Muscle of leg (tissue), 11 donors: ENCODE measurements around the gene CLPTM1. TPM values are rescaled to one million over a fixed set of nuclear protein-coding genes. Genes with fewer than 3 reads are reported as not detected.

Source experiments
- DNase-seq: peaks from one replicate; pipeline ENCODE4 v3.0.0; 2013
- H3K27ac ChIP-seq: one replicate; pipeline ENCODE4 v1.5.1; 2013; ENCODE audit warnings: mild to moderate bottlenecking, low read length, control low read depth
- H3K27me3 ChIP-seq: one replicate; pipeline ENCODE4 v1.6.1; 2013; ENCODE audit warnings: low read length; ENCODE audit not compliant: control insufficient read depth, insufficient read depth
- H3K36me3 ChIP-seq: one replicate; pipeline ENCODE4 v1.6.1; 2013; ENCODE audit warnings: low read length; ENCODE audit not compliant: control insufficient read depth, insufficient read depth
- H3K4me1 ChIP-seq: one replicate; pipeline ENCODE4 v1.6.1; 2013; ENCODE audit warnings: low read length; ENCODE audit not compliant: control insufficient read depth, insufficient read depth
- H3K4me3 ChIP-seq: one replicate; pipeline ENCODE4 v1.5.1; 2013; ENCODE audit warnings: low read length, control low read depth
- H3K9me3 ChIP-seq: replicated peaks from 2 replicates; pipeline ENCODE4 v1.6.1; 2013; ENCODE audit warnings: low read depth, low read length; ENCODE audit not compliant: control insufficient read depth
- WGBS: methylation state at CpG from one replicate; pipeline ENCODE4 v1.1.5; 2013; ENCODE audit warnings: missing lambda C conversion rate; ENCODE audit not compliant: insufficient coverage; 5-methylcytosine and 5-hydroxymethylcytosine counted together
- polyA plus RNA-seq, 8 donors: library from polyadenylated mRNA; unstranded; fragments of 120-200 nt; gene quantifications; one replicate each; pipeline versions ENCODE4 v1.2.1 to v1.2.3, GENCODE V29; 2013; ENCODE audit warnings: inconsistent platforms in 1 of 8, low replicate concordance in 1 of 8; ENCODE audit not compliant: insufficient read length in 8 of 8, insufficient read depth in 1 of 8
- total RNA-seq: library from RNA; stranded (reverse); fragments of 120-200 nt; gene quantifications from one replicate; pipeline ENCODE4 v1.2.4, GENCODE V29; 2013

The CLPTM1 gene
- total and polyA plus RNA-seq, 9 donors: 18.7 to 64.6 (median 56.3) TPM

- H3K36me3 ChIP-seq: peaks cover 77% of the 10 kb centered on the region
Observed at GRCh38 chr19:44972802-44973201, 17.6 kb downstream of the CLPTM1 start.

GRCh38 chr19:44973982-44974735 lies 19.0 kb downstream of the CLPTM1 start:
- Histone ChIP-seq H3K27ac (no peak overlapping the region), H3K36me3 (peaks cover 78% of the 10 kb centered on the region), H3K9me3 (no peaks in the 10 kb centered on the region), H3K27me3 (no peaks in the 10 kb centered on the region), H3K4me1 (no peaks in the 10 kb centered on the region), H3K4me3 (no peak overlapping the region)
- WGBS: 95% methylated on average over 18 of the region's 21 CpGs
- DNase-seq: no peak

More at GRCh38 chr19:44972802-44973201, 17.6 kb downstream of the CLPTM1 start:
- no peaks in the 10 kb centered on the region for H3K9me3 ChIP-seq
- 89% methylated on average over 8 of the region's 13 CpGs for WGBS
- DNase-seq: no peak
- no peak overlapping the region for H3K4me3 ChIP-seq
- no peak overlapping the region for H3K27ac ChIP-seq
- no peaks in the 10 kb centered on the region for H3K4me1 ChIP-seq
- H3K27me3 ChIP-seq: no peaks in the 10 kb centered on the region

- no peak for DNase-seq
- H3K27me3 ChIP-seq: no peaks in the 10 kb centered on the region
Observed at GRCh38 chr19:44974857-44975256, 19.7 kb downstream of the CLPTM1 start.

GRCh38 chr19:44975444-44975843 lies 20.3 kb downstream of the CLPTM1 start:
- no peak for DNase-seq
- Histone ChIP-seq H3K27ac (no peak overlapping the region), H3K4me3 (no peak overlapping the region), H3K27me3 (no peaks in the 10 kb centered on the region), H3K9me3 (no peaks in the 10 kb centered on the region), H3K4me1 (no peaks in the 10 kb centered on the region), H3K36me3 (peaks cover 77% of the 10 kb centered on the region)
- WGBS: no CpG with 5 or more reads among the region's 4 CpGs

More at GRCh38 chr19:44974857-44975256, 19.7 kb downstream of the CLPTM1 start:
- H3K4me3 ChIP-seq: no peak overlapping the region
- peaks cover 81% of the 10 kb centered on the region for H3K36me3 ChIP-seq
- WGBS: 100% methylated on average over 3 of the region's 5 CpGs
- H3K4me1 ChIP-seq: no peaks in the 10 kb centered on the region
- no peak overlapping the region for H3K27ac ChIP-seq
- no peaks in the 10 kb centered on the region for H3K9me3 ChIP-seq

- Histone ChIP-seq H3K36me3 (peaks cover 74% of the 10 kb centered on the region), H3K9me3 (no peaks in the 10 kb centered on the region), H3K27ac (no peak overlapping the region), H3K4me3 (no peak overlapping the region), H3K27me3 (no peaks in the 10 kb centered on the region), H3K4me1 (no peaks in the 10 kb centered on the region)
- WGBS: 77% methylated on average over 9 of the region's 9 CpGs
- no peak for DNase-seq
Observed at GRCh38 chr19:44984005-44984404, 28.8 kb downstream of the CLPTM1 start.

GRCh38 chr19:44985445-44985844 lies 30.3 kb downstream of the CLPTM1 start:
- Histone ChIP-seq H3K4me3 (no peak overlapping the region), H3K4me1 (no peaks in the 10 kb centered on the region), H3K27me3 (no peaks in the 10 kb centered on the region), H3K36me3 (peaks cover 77% of the 10 kb centered on the region), H3K27ac (no peak overlapping the region), H3K9me3 (no peaks in the 10 kb centered on the region)
- DNase-seq: no peak
- 83% methylated on average over 2 of the region's 4 CpGs for WGBS

GRCh38 chr19:44986389-44986788 lies 31.2 kb downstream of the CLPTM1 start:
- 89% methylated on average over 6 of the region's 7 CpGs for WGBS
- no peaks in the 10 kb centered on the region for H3K27me3 ChIP-seq
- H3K4me1 ChIP-seq: no peaks in the 10 kb centered on the region
- no peak for DNase-seq
- H3K4me3 ChIP-seq: no peak overlapping the region
- H3K27ac ChIP-seq: no peak overlapping the region
- no peaks in the 10 kb centered on the region for H3K9me3 ChIP-seq
- peaks cover 86% of the 10 kb centered on the region for H3K36me3 ChIP-seq

GRCh38 chr19:44987148-44987675 lies 32.0 kb downstream of the CLPTM1 start:
- Histone ChIP-seq H3K4me1 (no peaks in the 10 kb centered on the region), H3K27me3 (no peaks in the 10 kb centered on the region), H3K36me3 (peaks cover 90% of the 10 kb centered on the region), H3K27ac (no peak overlapping the region), H3K9me3 (no peaks in the 10 kb centered on the region), H3K4me3 (no peak overlapping the region)
- WGBS: 89% methylated on average over 18 of the region's 20 CpGs
- no peak for DNase-seq

- no peak for DNase-seq
- Histone ChIP-seq H3K27me3 (no peaks in the 10 kb centered on the region), H3K9me3 (no peaks in the 10 kb centered on the region), H3K27ac (no peak overlapping the region), H3K36me3 (peaks cover 89% of the 10 kb centered on the region), H3K4me1 (no peaks in the 10 kb centered on the region), H3K4me3 (no peak overlapping the region)
- 84% methylated on average over 9 of the region's 9 CpGs for WGBS
Observed at GRCh38 chr19:44988273-44988672, 33.1 kb downstream of the CLPTM1 start.

GRCh38 chr19:44988896-44989556 lies 33.8 kb downstream of the CLPTM1 start:
- WGBS: 79% methylated on average over 13 of the region's 15 CpGs
- peak; percentile 52 for DNase-seq
- H3K36me3 ChIP-seq: peaks cover 93% of the 10 kb centered on the region
- no peak overlapping the region for H3K4me3 ChIP-seq
- H3K27me3 ChIP-seq: no peaks in the 10 kb centered on the region
- no peaks in the 10 kb centered on the region for H3K9me3 ChIP-seq
- H3K27ac ChIP-seq: no peak overlapping the region
- H3K4me1 ChIP-seq: no peaks in the 10 kb centered on the region
